ENCODE results near the gene AHCYL2.
A peak's percentile ranks its signal among the peaks of the same experiment; 100 is the strongest.
"Not testable (repeated sequence)": the region's sequence is repeated elsewhere in the genome, so short reads cannot be mapped to it uniquely, and the experiment has no call there.

The AHCYL2 gene

GRCh38 chr7:129209067-129209926, 15.5 kb upstream of the AHCYL2 start:
- no peak for DNase-seq

GRCh38 chr7:129210256-129210988, 14.4 kb upstream of the AHCYL2 start:
- DNase-seq = peak; percentile 76 to 92 (median 86)

DNA sequence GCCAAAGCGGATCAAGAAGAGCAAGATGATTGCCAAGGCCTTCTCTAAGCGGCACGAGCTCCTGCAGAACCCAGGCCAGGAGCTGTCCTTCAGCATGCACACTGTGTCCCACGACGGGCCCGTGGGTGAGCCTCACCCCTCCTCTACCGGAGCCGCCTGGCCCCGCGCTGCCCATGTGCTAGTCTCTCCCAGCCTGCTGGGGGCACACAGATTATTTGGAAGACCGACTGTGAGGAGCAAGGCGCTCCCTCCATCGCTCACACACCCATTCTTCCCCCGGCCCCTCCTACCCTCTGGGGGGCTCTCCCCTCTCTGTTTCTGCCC, 13.9 kb upstream of the AHCYL2 start:
- no peak for DNase-seq

DNA sequence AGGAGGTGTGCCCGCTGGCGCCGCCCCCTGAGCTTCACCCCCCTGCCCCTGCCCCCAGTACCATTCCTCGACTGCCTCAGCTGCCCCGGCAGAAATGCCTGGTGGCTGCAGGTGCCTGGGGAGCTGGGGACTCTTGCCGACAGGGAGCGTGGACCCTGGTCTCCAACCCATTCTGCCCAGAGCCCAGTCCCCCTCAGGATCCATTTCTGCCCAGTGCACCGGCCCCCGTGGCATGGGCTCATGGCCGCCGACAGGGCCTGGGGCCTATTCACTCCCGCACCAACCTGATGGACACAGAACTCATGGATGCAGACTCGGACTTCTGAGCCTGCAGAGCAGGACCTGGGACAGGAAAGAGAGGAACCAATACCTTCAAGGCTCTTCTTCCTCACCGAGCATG, 12.7 kb upstream of the AHCYL2 start:
- no peak for DNase-seq

DNA sequence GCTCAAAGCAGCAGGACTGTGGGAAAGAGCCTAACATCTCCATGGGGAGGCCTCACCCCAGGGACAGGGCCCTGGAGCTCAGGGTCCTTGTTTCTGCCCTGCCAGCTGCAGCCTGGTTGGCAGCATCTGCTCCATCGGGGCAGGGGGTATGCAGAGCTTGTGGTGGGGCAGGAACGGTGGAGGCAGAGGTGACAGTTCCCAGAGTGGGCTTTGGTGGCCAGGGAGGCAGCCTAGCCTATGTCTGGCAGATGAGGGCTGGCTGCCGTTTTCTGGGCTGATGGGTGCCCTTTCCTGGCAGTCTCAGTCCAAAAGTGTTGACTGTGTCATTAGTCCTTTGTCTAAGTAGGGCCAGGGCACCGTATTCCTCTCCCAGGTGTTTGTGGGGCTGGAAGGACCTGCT, 12.2 kb upstream of the AHCYL2 start:
- no peak for DNase-seq

GRCh38 chr7:129213828-129214227, 11.0 kb upstream of the AHCYL2 start:
- peak in 3 of 4 experiments; percentile 17 to 43 (median 30) for DNase-seq

- not testable (repeated sequence) for DNase-seq
Observed at GRCh38 chr7:129215691-129216090, 9.1 kb upstream of the AHCYL2 start.

- not testable (repeated sequence) for DNase-seq
Observed at GRCh38 chr7:129216101-129216715, 8.6 kb upstream of the AHCYL2 start.

DNA sequence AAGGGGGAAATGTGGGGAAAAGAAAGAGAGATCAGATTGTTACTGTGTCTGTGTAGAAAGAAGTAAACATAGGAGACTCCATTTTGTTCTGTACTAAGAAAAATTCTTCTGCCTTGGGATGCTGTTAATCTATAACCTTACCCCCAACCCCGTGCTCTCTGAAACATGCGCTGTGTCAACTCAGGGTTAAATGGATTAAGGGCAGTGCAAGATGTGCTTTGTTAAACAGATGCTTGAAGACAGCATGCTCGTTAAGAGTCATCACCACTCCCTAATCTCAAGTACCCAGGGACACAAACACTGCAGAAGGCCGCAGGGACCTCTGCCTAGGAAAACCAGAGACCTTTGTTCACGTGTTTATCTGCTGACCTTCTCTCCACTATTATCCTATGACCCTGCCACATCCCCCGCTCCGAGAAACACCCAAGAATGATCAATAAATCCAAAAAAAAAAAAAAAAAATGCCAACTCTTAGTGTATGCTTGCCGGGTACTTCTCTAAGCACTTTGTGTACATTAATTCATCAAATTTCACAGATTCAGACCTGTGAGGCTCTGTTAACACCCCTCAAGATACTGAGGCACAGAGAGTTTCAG, 7.9 kb upstream of the AHCYL2 start:
- not testable (repeated sequence) for DNase-seq

DNA sequence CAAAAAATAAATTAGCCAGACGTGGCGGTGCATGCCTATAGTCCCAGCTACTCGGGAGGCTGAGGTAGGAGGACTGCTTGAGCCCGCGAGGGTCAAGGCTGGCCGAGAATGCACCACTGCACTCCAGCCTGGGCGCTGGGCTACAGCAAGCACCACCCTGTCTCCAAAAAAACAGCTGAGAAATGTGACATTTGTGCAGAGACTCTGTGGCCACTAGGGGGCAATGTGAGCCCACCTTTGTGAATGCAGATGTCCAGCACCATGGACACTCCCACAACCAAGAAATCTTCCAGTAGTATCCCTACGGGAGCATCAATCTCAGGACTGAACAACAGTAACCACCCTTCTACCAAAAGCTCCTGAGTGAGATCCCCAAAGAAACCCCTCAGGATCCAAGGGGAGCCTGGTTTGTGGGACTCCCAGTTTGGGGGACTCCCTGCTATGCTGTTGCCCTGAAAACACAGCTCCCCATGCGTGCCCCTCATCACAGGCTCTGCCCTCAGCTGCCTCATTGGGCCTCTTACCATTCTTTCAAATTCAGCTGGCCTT, 6.2 kb upstream of the AHCYL2 start:
- peak; percentile 90 to 95 (median 92) for DNase-seq

DNA sequence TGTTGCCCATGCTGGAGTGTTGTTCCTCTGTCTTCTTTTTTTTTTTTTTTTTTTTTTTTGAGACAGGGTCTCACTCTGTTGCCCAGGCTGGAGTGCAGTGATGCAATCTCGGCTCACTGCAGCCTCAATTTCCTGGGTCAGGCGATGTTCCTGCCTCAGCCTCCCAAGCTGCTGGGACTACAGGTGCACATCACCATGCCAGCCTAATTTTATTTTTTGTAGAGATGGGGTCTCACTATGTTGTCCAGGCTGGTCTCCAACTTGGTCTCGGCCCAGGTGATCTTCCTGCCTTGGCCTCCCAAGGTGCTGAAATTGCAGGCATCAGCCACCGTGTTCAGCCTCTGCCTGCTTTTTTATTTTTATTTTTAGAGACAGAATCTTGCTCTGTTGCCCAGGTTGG, 5.7 kb upstream of the AHCYL2 start:
- DNase-seq = not testable (repeated sequence)

GRCh38 chr7:129222064-129222463, 2.8 kb upstream of the AHCYL2 start:
- DNase-seq = peak; percentile 14 to 55 (median 44)

DNA sequence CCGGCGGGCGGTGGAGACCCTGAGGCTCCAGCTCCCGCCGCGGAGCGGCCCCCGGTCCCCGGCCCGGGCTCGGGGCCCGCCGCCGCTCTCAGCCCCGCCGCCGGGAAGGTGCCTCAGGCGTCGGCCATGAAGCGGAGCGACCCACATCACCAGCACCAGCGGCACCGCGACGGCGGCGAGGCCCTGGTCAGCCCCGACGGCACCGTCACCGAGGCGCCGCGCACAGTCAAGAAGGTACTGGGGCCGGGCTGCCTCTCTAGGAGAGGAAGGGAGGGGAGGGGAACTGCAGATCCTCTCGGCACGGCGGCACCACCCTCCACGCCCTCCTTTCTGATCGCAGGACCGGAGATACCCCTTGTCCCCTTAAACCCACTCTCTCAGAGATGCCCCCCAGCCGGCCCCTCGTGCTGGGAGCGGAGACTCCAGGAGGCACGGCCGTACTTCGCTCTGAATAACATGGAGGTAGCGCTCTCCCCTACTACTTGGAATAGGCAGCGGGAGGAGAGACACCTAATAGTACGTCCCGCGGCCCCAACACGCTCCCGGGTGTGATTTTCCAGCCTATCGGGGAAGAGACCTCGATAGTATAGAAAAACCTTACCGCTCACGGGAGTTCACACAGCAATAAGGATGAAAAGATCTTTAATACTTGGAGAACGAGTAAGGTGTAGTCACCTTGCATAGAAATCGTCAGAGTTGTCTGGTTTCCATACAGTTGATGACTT, 538 bp downstream of the AHCYL2 start:
- peak; percentile 52 to 78 (median 68) for DNase-seq

DNA sequence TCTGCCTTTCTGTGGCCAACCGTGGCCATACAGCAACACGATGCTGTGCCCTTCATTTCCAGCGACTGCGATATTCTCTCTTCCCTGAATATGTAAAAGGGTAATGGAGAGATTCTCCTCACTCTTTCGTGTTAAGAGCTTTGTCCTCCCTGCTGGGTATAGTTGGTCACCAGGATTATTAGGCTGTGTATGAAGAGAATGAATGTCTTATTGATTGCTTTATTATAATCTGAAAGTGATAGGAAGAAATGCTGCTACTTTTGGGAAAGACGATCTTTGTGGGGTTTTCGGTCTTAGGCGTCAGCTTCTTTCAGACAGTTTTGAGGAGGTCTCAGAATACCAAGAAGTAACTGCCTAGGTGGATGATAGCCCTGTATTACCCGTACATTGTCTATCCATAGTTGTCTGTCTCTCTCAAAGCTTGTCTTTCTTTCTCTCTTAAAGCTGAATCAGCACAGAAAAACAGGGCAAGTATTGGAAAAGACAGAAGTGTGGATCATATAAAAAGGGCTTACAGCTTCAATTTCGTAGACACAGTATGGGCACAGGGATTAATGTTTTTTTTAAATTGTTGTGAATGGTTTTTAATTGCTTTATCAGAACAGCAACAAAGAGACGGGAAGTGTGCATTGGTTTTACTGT, 1.2 kb downstream of the AHCYL2 start:
- DNase-seq = peak in 3 of 4 experiments; percentile 12 to 23 (median 19)

DNA sequence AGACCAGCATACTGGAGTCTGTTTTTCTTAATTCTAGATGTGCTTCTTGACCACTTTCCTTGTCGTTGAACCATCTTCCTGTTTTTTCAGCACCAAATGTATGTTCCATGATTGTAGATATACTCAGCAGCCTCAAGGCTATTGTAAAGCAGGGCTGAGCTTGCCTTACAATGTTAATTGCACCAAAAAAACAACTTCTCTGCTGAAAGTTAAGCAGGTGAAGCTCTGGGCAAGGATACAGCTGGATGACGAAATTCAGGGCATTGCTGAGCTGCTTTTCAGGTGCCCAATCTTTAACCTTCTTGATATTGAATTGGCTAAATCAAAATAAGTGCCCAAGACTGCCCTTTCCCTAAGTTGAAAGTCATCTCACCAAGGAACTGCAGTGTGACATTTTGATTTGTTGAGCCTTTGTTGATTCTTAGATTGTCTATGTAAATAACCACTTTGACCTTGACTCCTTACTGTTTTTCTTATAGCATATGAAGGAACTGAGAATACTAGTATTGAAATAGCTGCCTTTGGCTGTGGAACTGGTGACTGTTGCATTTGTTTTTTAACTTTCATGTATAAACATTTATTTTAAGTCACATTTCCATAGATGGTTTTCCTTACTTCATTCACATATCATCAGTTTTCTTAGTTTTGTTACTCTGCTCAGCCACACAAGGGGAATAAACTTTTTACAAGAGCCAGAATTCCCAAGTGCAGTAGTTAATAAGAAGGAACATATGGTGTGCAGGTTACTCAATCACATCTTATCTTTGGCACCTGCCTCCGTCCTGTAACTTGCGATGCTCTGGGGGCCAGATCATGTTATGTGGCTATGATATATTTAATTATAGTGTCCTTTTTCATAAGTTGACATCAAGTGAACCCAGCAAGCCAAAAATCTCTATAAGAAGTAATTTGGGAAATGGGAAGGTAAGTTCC, 3.1 kb downstream of the AHCYL2 start:
- DNase-seq = no peak

GRCh38 chr7:129228633-129229032, 3.8 kb downstream of the AHCYL2 start:
- no peak for DNase-seq

GRCh38 chr7:129231666-129232065, 6.8 kb downstream of the AHCYL2 start:
- DNase-seq = no peak

DNA sequence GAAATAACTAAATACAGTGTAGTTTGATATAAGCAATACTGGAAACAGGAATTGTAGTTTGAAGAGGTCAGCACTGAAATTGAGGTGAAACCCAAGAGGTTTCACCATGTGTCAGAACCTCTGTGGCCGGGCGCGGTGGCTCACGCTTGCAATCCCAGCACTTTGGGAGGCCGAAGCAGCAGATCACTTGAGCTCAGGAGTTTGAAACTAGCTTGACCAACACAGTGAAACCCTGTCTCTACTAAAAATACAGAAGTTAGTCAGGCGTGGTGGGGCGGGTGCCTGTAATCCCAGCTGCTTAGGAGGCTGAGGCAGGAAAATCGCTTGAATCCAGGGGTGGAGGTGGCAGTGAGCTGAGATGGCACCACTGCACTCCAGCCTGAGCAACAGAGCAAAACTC, 13.7 kb downstream of the AHCYL2 start:
- DNase-seq = peak; percentile 44 to 74 (median 53)

DNA sequence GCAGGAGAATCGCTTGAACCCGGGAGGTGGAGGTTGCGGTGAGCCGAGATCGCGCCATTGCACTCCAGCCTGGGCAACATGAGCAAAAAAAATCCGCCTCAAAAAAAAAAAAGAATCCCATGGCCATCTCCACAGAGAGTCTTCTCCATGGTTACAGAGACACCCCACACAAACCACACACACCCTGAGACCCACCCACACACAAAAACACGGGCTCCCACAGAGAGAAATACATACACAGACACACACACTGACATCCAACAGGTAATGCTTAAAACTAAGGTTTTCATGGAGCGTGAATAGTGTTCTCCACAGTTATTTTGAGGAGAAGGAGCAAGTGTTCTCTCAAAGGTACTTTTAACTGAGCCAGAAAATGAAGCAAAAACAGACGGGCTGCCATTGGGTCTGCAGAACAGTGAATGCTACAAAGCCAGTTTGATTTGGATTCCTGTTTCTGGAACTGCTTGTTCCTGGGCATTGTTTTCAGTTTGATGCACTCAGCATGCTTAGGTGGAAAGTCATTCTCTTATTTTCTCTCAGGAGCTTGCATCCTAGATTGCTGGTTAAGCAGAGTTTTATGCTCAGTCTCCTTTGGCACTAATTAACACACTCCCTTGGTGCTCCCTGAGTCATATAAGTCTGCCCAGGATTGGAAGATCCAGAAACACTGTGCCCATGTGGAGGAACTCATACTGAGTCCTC, 15.4 kb downstream of the AHCYL2 start:
- no peak for DNase-seq

GRCh38 chr7:129244220-129244619, 19.4 kb downstream of the AHCYL2 start:
- DNase-seq = no peak
